IMR-90 (cell line): ENCODE results near the gene STMN1.

Experiments
- CHD1 ChIP-seq: IDR thresholded peaks from 2 replicates; pipeline ENCODE4 v1.6.1; 2012; ENCODE audit warnings: low read depth, low read length, improper control_type of control experiment
- CTCF ChIP-seq: conservative IDR thresholded peaks from 2 replicates; pipeline ENCODE4 v1.5.1; 2012; ENCODE audit warnings: mild to moderate bottlenecking, low read depth, low read length, improper control_type of control experiment

DNA sequence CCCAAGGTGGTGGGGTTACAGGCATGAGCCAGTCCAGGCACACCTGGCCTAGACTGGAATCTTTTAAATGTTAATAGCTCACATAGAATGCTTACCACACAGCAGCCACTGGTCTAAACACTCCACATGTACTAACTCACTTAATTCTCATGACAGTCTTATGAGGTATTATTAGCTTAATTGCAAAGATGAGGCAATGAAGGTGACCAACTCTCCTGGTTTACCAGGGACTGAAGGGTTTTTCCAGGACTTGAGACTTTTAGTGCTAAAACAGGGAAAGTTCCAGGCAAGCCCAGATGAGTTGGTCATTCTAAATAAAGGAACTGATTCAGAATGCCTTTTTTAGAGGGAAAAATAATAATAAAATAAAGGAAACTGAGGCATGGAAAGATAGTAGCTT is 7.0 kb upstream of the STMN1 start:
- no peak for TF ChIP-seq CTCF
- no peak for TF ChIP-seq CHD1
